Stimulated activated CD4-positive, alpha-beta T cell treated with anti-CD3 and anti-CD28 coated beads, Interleukin-4, amount 100 ng/mL, for 48 hours (primary cell): ENCODE results near the gene GABRA6.
"Not testable (repeated sequence)": the region's sequence is repeated elsewhere in the genome, so short reads cannot be mapped to it uniquely, and the experiment has no call there.

Experiments used
- DNase-seq, 2 donors: peaks; one replicate each; pipeline ENCODE4 v3.0.0-alpha.2; 2020; ENCODE audit warnings: low read depth in 2 of 2

Gene GABRA6

GRCh38 chr5:161685461-161685860 lies at the start of gene GABRA6:
Gene GABRA6, plus strand, starts transcription at chr5:161685721. Its CDS starts 269 bp downstream, at chr5:161685990.
- DNase-seq: no peak

DNA sequence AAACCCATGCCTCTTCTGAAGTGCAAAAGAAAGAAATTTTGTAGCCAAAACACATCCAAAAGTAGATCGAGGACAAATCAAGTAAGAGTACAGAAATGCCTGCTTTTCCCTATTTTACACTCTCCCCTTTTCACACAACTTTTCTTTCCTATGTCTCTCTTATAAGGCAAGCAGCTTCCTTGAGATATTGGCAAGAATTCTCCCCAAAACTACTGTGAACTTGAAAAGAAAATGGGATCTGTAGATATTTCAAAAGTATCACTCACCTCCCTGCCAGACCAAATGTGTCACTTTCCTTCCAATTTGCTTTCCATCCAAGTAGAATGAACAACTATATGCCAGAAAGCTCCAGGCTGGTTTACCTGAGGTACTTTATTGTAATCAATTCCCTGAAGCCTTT lies 47.9 kb upstream of the GABRA6 start:
- no peak for DNase-seq

GRCh38 chr5:161641444-161641843 lies 44.1 kb upstream of the GABRA6 start:
- no peak for DNase-seq

GRCh38 chr5:161645264-161645663 lies 40.3 kb upstream of the GABRA6 start:
- DNase-seq: no peak

- not testable (repeated sequence) for DNase-seq
Observed at GRCh38 chr5:161651926-161652325, 33.6 kb upstream of the GABRA6 start.

- DNase-seq: no peak
Observed at GRCh38 chr5:161660806-161661205, 24.7 kb upstream of the GABRA6 start.

DNA sequence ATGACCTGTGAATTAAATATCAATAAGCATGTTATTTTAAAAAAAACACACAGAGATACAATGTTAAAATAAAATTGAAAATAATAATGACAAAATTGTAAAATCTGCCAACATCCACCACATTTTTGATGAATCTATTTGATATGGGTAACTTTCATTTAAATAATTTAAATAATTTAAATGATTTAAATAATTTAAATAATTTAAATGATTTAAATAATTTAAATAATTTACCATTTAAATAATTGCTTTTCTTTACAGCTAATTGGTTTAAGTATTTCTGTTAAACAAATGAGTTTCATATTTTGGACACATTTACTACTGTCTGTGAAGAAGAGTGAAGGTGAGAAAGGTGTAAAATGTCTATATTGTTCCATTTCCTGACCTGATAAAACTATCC lies 22.1 kb upstream of the GABRA6 start:
- no peak for DNase-seq

DNA sequence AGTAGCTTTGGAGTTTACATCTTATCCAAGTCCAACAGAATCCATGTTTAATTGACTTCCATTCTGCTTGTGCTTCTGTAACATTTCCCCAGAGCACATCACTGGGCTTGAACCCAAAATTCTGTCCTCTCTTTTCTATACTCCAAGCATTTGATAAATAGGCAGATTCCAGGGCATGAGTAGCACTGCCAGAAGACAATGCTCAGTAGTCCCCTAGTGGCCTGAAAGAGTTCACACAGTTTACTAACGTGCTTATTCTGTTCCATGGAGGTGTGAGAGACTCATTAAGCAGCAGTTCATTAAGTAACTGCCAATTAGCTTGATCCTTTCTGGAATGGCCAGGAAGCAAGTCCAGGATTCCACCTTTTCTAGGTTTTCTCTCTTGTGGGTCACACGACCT lies 9.4 kb upstream of the GABRA6 start:
- DNase-seq: no peak

DNA sequence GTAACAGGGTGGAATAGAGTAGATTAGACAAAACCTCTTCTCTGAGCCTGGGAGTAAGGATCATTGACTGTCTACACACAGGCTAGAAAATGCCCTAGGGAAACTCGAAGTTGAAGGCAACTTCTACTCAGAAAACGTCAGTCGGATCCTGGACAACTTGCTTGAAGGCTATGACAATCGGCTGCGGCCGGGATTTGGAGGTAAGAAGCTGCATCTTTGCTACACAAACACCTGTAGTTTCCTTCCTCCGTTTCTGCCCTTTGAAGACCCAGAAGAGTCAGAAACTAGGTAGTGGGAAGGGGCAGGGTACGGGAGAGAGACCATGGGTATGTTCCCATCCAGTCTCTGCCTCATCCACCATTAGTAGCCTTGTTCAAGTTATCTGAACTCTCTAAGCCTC lies 628 bp downstream of the GABRA6 start:
- DNase-seq: no peak

DNA sequence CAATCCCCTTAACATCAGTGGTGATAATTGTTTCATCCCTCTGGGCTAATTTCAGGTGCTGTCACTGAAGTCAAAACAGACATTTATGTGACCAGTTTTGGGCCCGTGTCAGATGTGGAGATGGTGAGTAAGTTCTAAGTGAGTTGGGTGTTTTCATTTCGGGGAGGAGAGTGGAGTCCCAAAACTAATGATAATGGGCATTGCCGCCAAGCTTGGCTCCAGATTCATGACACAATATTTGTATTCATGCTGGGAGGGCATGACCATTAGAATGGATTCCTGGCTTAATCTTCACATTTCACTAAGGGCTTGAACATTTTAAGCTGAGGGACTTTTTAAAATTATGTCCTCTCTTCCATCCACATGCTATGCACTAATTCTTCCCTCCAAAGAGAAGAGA lies 1.4 kb downstream of the GABRA6 start:
- DNase-seq: no peak

- DNase-seq: no peak
Observed at GRCh38 chr5:161687316-161687715, 1.8 kb downstream of the GABRA6 start.

DNA sequence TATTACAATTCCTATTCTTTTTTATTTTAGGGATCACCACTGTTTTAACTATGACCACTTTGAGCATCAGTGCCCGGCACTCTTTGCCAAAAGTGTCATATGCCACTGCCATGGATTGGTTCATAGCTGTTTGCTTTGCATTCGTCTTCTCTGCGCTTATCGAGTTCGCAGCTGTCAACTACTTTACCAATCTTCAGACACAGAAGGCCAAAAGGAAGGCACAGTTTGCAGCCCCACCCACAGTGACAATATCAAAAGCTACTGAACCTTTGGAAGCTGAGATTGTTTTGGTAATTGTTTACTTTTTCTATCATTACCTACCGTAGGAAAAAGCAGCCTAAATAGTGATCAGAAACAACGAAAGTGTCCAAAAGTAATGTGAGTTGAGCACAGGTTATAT lies 6.4 kb downstream of the GABRA6 start:
- DNase-seq: no peak

DNA sequence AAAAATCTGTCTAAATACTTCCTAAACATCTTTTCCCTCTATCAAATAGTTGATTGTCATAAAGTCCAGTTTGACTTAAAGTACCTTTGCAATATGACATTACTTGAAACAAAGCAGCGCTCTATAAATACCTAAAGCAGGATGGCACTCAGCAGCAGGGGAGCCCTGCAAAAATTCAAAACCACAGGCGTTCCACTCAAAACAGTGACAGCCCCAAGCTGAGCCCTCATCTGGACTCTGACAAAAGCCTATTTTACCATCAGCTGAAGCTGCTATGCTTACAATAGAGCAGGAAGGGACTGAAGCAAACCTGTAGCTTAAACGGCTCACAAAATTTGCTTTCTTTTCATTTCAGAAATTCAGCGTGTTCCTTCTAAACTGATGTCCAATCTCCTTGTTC lies 11.5 kb downstream of the GABRA6 start:
- no peak for DNase-seq

GRCh38 chr5:161700065-161700464 lies 14.5 kb downstream of the GABRA6 start:
- DNase-seq: no peak

GRCh38 chr5:161703528-161703927 lies 18.0 kb downstream of the GABRA6 start:
- no peak for DNase-seq

DNA sequence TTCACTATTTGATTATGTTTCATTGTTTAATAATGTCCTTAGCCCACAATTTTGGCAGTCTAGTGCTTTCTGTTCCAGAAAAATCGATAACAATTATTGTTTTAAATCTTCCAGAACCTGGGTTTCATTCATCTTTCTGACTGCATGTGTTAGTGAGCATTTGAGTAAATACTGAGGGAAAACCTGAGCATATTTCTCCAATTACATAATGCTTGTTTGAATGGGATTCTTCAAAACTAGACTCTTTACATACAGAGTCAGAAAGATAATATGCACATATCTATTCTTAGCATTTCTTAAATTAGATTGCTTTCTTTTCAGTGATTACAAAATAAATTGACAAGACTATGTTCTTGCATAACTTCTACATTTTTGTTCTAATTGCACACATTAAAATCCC lies 21.9 kb downstream of the GABRA6 start:
- no peak for DNase-seq

GRCh38 chr5:161709239-161709638 lies 23.7 kb downstream of the GABRA6 start:
- no peak for DNase-seq

DNA sequence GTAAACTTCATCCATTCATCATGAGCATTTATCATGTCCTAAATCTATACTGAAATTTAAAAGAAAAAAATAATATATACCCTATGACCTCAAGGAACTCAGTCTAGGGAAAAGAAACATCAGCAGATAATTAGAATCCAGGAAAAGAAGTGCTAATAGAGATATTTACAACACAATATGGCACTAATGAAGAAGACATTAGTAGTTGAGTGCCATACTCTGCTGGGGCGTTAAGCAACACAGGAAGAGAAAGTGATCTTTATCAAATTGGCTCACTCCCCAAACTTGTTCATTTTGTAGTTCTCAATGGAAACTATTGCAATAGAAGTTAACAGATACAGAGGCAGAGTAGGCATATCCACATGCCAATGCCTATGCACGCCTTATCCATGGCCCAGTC lies 27.5 kb downstream of the GABRA6 start:
- DNase-seq: no peak

DNA sequence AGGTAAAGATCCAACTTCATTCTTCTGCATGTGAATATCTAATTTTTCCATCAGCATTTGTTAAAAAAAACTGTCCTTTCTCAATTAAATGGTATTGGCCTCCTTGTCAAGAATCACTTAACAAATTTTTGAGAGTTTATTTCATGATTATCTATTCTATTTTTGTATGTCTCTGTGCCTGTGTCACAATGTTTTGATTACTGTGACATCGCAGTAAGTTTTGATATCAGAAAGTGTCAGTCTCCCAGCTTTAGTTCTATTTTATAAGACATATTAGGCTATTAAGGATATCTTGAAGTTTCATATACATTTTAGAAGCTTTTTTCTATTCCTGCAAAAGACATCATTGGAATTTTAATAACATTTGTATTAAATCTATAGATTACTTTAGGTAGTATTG lies 33.6 kb downstream of the GABRA6 start:
- no peak for DNase-seq

- no peak for DNase-seq
Observed at GRCh38 chr5:161720460-161720859, 34.9 kb downstream of the GABRA6 start.

GRCh38 chr5:161734741-161735140 lies 49.2 kb downstream of the GABRA6 start:
- DNase-seq: no peak

GRCh38 chr5:161740433-161740832 lies 54.9 kb downstream of the GABRA6 start:
- no peak for DNase-seq

- DNase-seq: no peak
Observed at GRCh38 chr5:161744276-161744675, 58.8 kb downstream of the GABRA6 start.

DNA sequence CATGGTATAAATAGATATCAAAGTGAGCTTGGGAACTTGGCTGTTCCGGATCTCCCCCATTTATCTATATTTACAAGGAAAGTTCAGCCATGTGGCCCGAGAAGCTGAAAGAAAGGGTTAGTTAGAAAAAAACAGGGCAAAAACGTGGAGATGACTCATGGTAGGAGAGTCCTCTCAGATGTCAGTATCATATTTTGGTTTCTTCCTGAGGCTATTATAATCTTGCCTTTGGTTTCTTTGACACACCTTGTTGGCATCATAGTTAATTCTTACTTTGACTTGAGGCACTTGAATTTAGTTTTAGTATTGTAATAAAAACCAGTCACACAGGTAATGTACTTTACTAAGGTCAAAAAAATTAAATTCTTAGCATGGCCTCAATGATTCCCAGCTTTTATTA lies 59.9 kb downstream of the GABRA6 start:
- DNase-seq: no peak

- DNase-seq: no peak
Observed at GRCh38 chr5:161751265-161751664, 65.7 kb downstream of the GABRA6 start.
